WTC11 (cell line): Measurements from ENCODE around the gene NKAPL. TPM values are rescaled to one million over a fixed set of nuclear protein-coding genes. Genes with fewer than 3 reads are reported as not detected.

Experiments used
- ATAC-seq: fragments of 200-7000 bp; cut with Tn5 transposase; 2 replicates; pipeline ENCODE4 v1.10.0; 2021; ENCODE audit warnings: mild to moderate bottlenecking, moderate library complexity
- CTCF ChIA-PET: fragments of 300-600 bp; sonication (Branson Sonifier 250); formaldehyde crosslinking; loops from one replicate; lab custom pipeline; 2021; ENCODE audit warnings: antibody characterized with exemption; lab: Charles Lee
- POLR2A ChIA-PET: fragments of 350-600 bp; sonication (Branson Sonifier 250); formaldehyde crosslinking; loops from one replicate; lab custom pipeline; 2021; ENCODE audit warnings: antibody characterized with exemption; lab: Charles Lee
- DNase-seq: peaks from one replicate; pipeline ENCODE4 v3.0.0; 2021; ENCODE audit warnings: low spot score
- H3K27ac Mint-ChIP-seq: 2 replicates; pipeline ENCODE4 v1.8.0; 2021; ENCODE audit warnings: mixed read lengths
- H3K27me3 Mint-ChIP-seq: 2 replicates; pipeline ENCODE4 v1.8.0; 2021; ENCODE audit warnings: low read depth, mild to moderate bottlenecking, moderate library complexity, mixed read lengths
- H3K36me3 Mint-ChIP-seq: 2 replicates; pipeline ENCODE4 v1.8.0; 2021; ENCODE audit warnings: mixed read lengths
- H3K4me1 Mint-ChIP-seq: 2 replicates; pipeline ENCODE4 v1.8.0; 2022; ENCODE audit warnings: mixed read lengths
- H3K4me3 Mint-ChIP-seq: 2 replicates; pipeline ENCODE4 v1.8.0; 2021; ENCODE audit warnings: mild to moderate bottlenecking, moderate library complexity, mixed read lengths
- H3K9me3 Mint-ChIP-seq: 2 replicates; pipeline ENCODE4 v1.8.0; 2021; ENCODE audit warnings: mixed read lengths
- ERG ChIP-seq: fragments of 250-450 bp; sonication (Bioruptor Pico); IDR thresholded peaks from 2 replicates; pipeline ENCODE4 v1.8.0; 2021; ENCODE audit warnings: mild to moderate bottlenecking
- ESRRA ChIP-seq: sonication (generic); formaldehyde crosslinking; IDR thresholded peaks from 2 replicates; pipeline ENCODE4 v1.8.1; 2022; ENCODE audit warnings: mild to moderate bottlenecking, missing genetic modification reagents, borderline replicate concordance
- HMGA2 ChIP-seq: fragments of 250-450 bp; sonication (Bioruptor Pico); IDR thresholded peaks from 2 replicates; pipeline ENCODE4 v1.4.0; 2021; ENCODE audit warnings: mild to moderate bottlenecking, moderate library complexity
- IRF2 ChIP-seq: sonication (generic); formaldehyde crosslinking; IDR thresholded peaks from 2 replicates; pipeline ENCODE4 v1.8.0; 2022; ENCODE audit warnings: low read depth, missing genetic modification reagents, borderline replicate concordance
- JAZF1 ChIP-seq: fragments of 250-450 bp; sonication (Bioruptor Pico); IDR thresholded peaks from 2 replicates; pipeline ENCODE4 v1.9.0; 2021; ENCODE audit warnings: moderate library complexity, mild to moderate bottlenecking, inconsistent platforms
- JUN ChIP-seq: sonication (generic); formaldehyde crosslinking; IDR thresholded peaks from 2 replicates; pipeline ENCODE4 v1.8.0; 2023; ENCODE audit warnings: mild to moderate bottlenecking, missing genetic modification reagents
- MXD4 ChIP-seq: fragments of 250-450 bp; sonication (Bioruptor Pico); IDR thresholded peaks from 2 replicates; pipeline ENCODE4 v1.8.0; 2021; ENCODE audit warnings: mild to moderate bottlenecking, moderate library complexity, borderline replicate concordance
- NFYB ChIP-seq: sonication (generic); formaldehyde crosslinking; conservative IDR thresholded peaks from 2 replicates; pipeline ENCODE4 v1.8.0; 2022; ENCODE audit warnings: low read depth, missing genetic modification reagents
- NR1H2 ChIP-seq: sonication (generic); formaldehyde crosslinking; IDR thresholded peaks from 2 replicates; pipeline ENCODE4 v1.9.0; 2021; ENCODE audit warnings: mild to moderate bottlenecking, moderate library complexity, missing genetic modification reagents
- PRDM15 ChIP-seq: sonication (generic); formaldehyde crosslinking; IDR thresholded peaks from 2 replicates; pipeline ENCODE4 v1.8.0; 2022; ENCODE audit warnings: missing genetic modification reagents
- RELA ChIP-seq: sonication (generic); formaldehyde crosslinking; IDR thresholded peaks from 2 replicates; pipeline ENCODE4 v1.8.1; 2022; ENCODE audit warnings: missing genetic modification reagents, mild to moderate bottlenecking, borderline replicate concordance
- SMAD3 ChIP-seq: sonication (generic); formaldehyde crosslinking; IDR thresholded peaks from 2 replicates; pipeline ENCODE4 v1.8.0; 2022; ENCODE audit warnings: missing genetic modification reagents, mild to moderate bottlenecking, borderline replicate concordance
- TCF7 ChIP-seq: sonication (generic); formaldehyde crosslinking; IDR thresholded peaks from 2 replicates; pipeline ENCODE4 v1.8.0; 2022; ENCODE audit warnings: mild to moderate bottlenecking, low read depth, missing genetic modification reagents, moderate library complexity
- ZNF423 ChIP-seq: fragments of 250-450 bp; sonication (Bioruptor Pico); IDR thresholded peaks from 2 replicates; pipeline ENCODE4 v2.1.2; 2022; ENCODE audit warnings: mild to moderate bottlenecking, moderate library complexity
- total RNA-seq: library from RNA; stranded (reverse); gene quantifications from 3 replicates; pipeline ENCODE4 v1.2.3, GENCODE V29; 2021
- TF ChIP-seq, protein P1 (sequence below): sonication (generic); formaldehyde crosslinking; IDR thresholded peaks from 2 replicates; pipeline ENCODE4 v1.8.0; 2022; ENCODE audit warnings: mild to moderate bottlenecking, missing genetic modification reagents
- TF ChIP-seq, protein P2 (sequence below): sonication (generic); formaldehyde crosslinking; IDR thresholded peaks from 2 replicates; pipeline ENCODE4 v1.8.0; 2022; ENCODE audit warnings: mild to moderate bottlenecking, missing genetic modification reagents
- TF ChIP-seq, protein P3 (sequence below): sonication (generic); formaldehyde crosslinking; conservative IDR thresholded peaks from 2 replicates; pipeline ENCODE4 v1.8.1; 2023; ENCODE audit warnings: mild to moderate bottlenecking, low read depth, missing genetic modification reagents, moderate library complexity
- TF ChIP-seq, protein P4 (sequence below): sonication (generic); formaldehyde crosslinking; conservative IDR thresholded peaks from 2 replicates; pipeline ENCODE4 v1.8.1; 2022; ENCODE audit warnings: mild to moderate bottlenecking, missing genetic modification reagents

Gene NKAPL
- total RNA-seq, 1 experiment from 2014 or later: 0.26 TPM

DNA sequence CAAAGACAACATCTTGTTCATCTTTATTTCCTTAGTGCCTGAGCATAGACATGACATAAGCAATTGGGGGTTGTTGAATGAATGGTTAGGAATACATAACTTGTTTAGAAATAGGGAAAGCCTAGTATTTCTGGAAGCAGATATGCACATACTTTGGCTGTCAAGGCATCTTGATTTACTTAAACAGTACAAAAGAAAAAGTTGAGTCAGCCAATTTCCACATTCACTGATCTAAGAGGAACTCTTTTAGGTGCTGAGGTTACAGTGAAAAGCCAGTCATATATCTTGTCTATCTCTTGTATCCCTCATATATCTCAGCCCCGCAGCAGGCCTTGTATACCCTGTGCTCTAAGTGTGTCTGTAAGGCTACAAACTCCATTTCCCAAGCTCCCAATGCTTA is 18.6 kb upstream of the NKAPL start:
- no peaks in the 10 kb centered on the region for H3K27me3 Mint-ChIP-seq
- no peak for ATAC-seq
- no peak for TF ChIP-seq NFYB (CRISPR knock-in tag)
- no peak for TF ChIP-seq SMAD3 (CRISPR knock-in tag)
- TF ChIP-seq PRDM15 (CRISPR knock-in tag): no peak
- TF ChIP-seq, protein P1, sequence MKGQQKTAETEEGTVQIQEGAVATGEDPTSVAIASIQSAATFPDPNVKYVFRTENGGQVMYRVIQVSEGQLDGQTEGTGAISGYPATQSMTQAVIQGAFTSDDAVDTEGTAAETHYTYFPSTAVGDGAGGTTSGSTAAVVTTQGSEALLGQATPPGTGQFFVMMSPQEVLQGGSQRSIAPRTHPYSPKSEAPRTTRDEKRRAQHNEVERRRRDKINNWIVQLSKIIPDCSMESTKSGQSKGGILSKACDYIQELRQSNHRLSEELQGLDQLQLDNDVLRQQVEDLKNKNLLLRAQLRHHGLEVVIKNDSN (CRISPR knock-in tag): no peak
- TF ChIP-seq MXD4 (CRISPR knock-in tag): no peak
- no peak for TF ChIP-seq JUN
- no peak for TF ChIP-seq RELA (CRISPR knock-in tag)
- TF ChIP-seq ESRRA: no peak
- no peak for TF ChIP-seq NR1H2
- no peak for TF ChIP-seq IRF2
- no peak for TF ChIP-seq ERG (CRISPR knock-in tag)
- TF ChIP-seq TCF7 (CRISPR knock-in tag): no peak
- no peak for TF ChIP-seq HMGA2 (CRISPR knock-in tag)
- TF ChIP-seq, protein P2, sequence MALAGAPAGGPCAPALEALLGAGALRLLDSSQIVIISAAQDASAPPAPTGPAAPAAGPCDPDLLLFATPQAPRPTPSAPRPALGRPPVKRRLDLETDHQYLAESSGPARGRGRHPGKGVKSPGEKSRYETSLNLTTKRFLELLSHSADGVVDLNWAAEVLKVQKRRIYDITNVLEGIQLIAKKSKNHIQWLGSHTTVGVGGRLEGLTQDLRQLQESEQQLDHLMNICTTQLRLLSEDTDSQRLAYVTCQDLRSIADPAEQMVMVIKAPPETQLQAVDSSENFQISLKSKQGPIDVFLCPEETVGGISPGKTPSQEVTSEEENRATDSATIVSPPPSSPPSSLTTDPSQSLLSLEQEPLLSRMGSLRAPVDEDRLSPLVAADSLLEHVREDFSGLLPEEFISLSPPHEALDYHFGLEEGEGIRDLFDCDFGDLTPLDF: no peak
- TF ChIP-seq, protein P3, sequence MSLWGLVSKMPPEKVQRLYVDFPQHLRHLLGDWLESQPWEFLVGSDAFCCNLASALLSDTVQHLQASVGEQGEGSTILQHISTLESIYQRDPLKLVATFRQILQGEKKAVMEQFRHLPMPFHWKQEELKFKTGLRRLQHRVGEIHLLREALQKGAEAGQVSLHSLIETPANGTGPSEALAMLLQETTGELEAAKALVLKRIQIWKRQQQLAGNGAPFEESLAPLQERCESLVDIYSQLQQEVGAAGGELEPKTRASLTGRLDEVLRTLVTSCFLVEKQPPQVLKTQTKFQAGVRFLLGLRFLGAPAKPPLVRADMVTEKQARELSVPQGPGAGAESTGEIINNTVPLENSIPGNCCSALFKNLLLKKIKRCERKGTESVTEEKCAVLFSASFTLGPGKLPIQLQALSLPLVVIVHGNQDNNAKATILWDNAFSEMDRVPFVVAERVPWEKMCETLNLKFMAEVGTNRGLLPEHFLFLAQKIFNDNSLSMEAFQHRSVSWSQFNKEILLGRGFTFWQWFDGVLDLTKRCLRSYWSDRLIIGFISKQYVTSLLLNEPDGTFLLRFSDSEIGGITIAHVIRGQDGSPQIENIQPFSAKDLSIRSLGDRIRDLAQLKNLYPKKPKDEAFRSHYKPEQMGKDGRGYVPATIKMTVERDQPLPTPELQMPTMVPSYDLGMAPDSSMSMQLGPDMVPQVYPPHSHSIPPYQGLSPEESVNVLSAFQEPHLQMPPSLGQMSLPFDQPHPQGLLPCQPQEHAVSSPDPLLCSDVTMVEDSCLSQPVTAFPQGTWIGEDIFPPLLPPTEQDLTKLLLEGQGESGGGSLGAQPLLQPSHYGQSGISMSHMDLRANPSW (CRISPR knock-in tag): no peak
- no peak for TF ChIP-seq JAZF1 (CRISPR knock-in tag)
- TF ChIP-seq ZNF423: no peak
- TF ChIP-seq, protein P4, sequence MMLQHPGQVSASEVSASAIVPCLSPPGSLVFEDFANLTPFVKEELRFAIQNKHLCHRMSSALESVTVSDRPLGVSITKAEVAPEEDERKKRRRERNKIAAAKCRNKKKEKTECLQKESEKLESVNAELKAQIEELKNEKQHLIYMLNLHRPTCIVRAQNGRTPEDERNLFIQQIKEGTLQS: no peak
- TF ChIP-seq, all 79 proteins: peak for 0
- ChIA-PET CTCF (no interaction called here), POLR2A (no interaction called here)
- Mint-ChIP-seq H3K27ac (no peak overlapping the region), H3K4me3 (no peak overlapping the region), H3K4me1 (peaks cover 5% of the 10 kb centered on the region), H3K9me3 (peaks cover 12% of the 10 kb centered on the region), H3K36me3 (peaks cover 21% of the 10 kb centered on the region)
- DNase-seq: no peak
